GM12873 (cell line): ENCODE results near the gene TMEM201.

Experiments
- CTCF ChIP-seq: IDR thresholded peaks from 2 replicates; pipeline ENCODE4 v1.5.1; 2012; ENCODE audit warnings: low read depth, mild to moderate bottlenecking, moderate library complexity, low read length, control low read depth; ENCODE audit not compliant: insufficient read depth; ENCODE audit errors: missing control alignments

The TMEM201 gene

GRCh38 chr1:9598316-9598700 lies 9.6 kb downstream of the TMEM201 start:
- no peak for TF ChIP-seq CTCF

GRCh38 chr1:9599741-9600140 lies 11.0 kb downstream of the TMEM201 start:
- TF ChIP-seq CTCF: no peak

- TF ChIP-seq CTCF: no peak
Measured at GRCh38 chr1:9600861-9601834, 12.4 kb downstream of the TMEM201 start.

GRCh38 chr1:9601942-9602793 lies 13.5 kb downstream of the TMEM201 start:
- TF ChIP-seq CTCF: no peak

- no peak for TF ChIP-seq CTCF
Measured at GRCh38 chr1:9602794-9603167, 14.1 kb downstream of the TMEM201 start.

- no peak for TF ChIP-seq CTCF
Measured at GRCh38 chr1:9603307-9603706, 14.6 kb downstream of the TMEM201 start.

- no peak for TF ChIP-seq CTCF
Measured at GRCh38 chr1:9603766-9604753, 15.3 kb downstream of the TMEM201 start.
